ENCODE measurements around the gene ATP6V0B.
A peak's percentile ranks its signal among the peaks of the same experiment; 100 is the strongest.

Gene ATP6V0B

DNA sequence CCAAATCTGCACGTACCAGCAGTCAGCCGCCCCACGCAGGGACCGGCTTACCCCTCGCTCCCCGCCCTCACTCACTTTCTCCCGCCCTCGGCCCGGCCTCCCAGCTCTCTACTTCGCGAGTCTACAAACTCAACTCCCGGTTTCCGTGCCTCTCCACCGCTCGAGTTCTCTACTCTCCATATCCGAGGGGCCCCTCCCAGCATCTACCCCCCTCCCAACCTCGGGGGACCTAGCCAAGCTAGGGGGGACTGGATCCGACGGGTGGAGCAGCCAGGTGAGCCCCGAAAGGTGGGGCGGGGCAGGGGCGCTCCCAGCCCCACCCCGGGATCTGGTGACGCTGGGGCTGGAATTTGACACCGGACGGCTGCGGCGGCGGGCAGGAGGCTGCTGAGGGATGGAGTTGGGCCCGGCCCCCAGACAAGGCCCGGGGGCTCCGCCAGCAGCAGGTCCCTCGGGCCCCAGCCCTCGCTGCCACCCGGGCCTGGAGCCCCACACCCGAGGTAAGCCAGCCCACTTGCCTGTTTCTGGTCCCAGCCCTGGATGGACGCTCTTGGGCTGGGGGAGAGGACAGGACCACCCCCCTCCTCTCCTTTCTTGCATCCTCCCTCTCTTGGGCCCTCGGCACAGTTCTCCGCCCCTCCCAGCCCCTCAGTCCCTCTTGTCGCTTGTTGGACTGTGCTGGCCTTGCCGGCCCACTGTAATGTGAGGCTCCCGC is 41.2 kb upstream of the ATP6V0B start, which contains the start of gene ARTN:
TSS of gene ARTN (plus strand) at position 416 of the 715 bp plus-strand sequence. CDS start 1,856 bp downstream, outside the sequence.
- DNase-seq (ENCODE audit: low read depth), result no peak
- TF ChIP-seq, protein P1, sequence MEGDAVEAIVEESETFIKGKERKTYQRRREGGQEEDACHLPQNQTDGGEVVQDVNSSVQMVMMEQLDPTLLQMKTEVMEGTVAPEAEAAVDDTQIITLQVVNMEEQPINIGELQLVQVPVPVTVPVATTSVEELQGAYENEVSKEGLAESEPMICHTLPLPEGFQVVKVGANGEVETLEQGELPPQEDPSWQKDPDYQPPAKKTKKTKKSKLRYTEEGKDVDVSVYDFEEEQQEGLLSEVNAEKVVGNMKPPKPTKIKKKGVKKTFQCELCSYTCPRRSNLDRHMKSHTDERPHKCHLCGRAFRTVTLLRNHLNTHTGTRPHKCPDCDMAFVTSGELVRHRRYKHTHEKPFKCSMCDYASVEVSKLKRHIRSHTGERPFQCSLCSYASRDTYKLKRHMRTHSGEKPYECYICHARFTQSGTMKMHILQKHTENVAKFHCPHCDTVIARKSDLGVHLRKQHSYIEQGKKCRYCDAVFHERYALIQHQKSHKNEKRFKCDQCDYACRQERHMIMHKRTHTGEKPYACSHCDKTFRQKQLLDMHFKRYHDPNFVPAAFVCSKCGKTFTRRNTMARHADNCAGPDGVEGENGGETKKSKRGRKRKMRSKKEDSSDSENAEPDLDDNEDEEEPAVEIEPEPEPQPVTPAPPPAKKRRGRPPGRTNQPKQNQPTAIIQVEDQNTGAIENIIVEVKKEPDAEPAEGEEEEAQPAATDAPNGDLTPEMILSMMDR (conservative IDR thresholded peaks at IDR 0.05; ENCODE audit: low read length), result no peak
- peak within 1 kb of the TSS; percentile 55 for H3K4me3 ChIP-seq (ENCODE audit: low read length)

DNA sequence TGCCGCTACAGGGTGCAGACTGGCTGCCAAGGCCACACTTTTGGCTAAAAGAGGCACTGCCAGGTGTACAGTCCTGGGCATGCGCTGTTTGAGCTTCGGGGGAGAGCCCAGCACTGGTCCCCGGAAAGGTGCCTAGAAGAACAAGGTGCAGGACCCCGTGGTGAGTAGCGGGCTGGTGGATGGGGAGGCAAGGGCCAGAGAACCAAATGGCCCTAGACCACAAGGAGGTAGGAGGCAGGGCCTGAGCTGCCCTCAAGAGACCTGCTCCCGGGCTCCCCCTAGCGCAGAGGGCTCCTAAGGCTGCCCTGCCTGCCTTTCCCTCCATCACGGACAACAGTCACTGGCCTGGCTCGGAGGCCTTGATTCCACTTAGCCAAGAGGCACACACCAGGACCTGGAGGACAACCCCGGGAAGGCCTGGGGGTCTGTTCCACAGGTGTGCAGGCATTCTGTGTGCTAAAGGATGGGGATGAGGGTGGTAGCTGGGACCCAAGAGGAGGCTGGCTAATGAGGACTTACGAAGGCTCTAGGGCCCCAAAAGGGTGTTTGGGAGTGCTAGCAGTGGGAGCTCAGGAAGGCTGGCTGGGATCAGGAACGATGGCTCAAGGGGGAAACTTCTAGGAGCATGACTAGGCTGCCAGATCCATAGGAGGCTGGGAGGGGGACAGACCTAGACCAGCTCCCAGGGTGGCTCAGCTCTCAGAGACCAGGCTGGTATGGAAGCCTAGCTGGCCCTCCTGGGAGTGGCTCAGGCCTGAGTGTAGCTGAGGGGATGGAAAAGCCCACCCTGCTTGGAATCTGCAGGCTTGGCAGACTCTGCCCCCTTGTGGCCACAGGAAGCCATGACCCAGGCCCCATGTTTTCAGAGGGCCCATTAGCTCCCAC is 40.4 kb upstream of the ATP6V0B start:
- TF ChIP-seq, protein P1 (conservative IDR thresholded peaks at IDR 0.05; ENCODE audit: low read length), result peak; percentile 87
- peak; percentile 51 for DNase-seq (ENCODE audit: low read depth)
- H3K4me3 ChIP-seq (ENCODE audit: low read length), result peak overlapping the region; percentile 55

DNA sequence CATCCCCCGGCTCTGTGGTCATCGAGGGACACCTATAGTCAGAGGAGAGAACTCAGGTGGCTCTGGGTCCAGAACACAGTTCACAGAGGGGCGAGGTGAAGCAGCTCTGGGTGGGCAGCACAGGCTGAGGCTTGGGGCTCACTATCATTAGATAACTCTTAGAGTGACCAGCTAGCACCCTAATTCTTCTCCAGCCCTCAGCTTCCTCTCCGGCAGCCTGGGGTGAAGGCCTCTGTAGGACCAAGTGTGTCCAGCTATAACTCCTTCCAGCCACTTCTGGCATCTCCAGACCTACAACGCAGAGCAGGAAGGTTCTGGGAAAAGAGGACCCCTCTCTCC is 39.8 kb upstream of the ATP6V0B start:
- TF ChIP-seq, protein P1 (conservative IDR thresholded peaks at IDR 0.05; ENCODE audit: low read length), result no peak
- DNase-seq (ENCODE audit: low read depth), result no peak
- H3K4me3 ChIP-seq (ENCODE audit: low read length), result no peak overlapping the region

DNA sequence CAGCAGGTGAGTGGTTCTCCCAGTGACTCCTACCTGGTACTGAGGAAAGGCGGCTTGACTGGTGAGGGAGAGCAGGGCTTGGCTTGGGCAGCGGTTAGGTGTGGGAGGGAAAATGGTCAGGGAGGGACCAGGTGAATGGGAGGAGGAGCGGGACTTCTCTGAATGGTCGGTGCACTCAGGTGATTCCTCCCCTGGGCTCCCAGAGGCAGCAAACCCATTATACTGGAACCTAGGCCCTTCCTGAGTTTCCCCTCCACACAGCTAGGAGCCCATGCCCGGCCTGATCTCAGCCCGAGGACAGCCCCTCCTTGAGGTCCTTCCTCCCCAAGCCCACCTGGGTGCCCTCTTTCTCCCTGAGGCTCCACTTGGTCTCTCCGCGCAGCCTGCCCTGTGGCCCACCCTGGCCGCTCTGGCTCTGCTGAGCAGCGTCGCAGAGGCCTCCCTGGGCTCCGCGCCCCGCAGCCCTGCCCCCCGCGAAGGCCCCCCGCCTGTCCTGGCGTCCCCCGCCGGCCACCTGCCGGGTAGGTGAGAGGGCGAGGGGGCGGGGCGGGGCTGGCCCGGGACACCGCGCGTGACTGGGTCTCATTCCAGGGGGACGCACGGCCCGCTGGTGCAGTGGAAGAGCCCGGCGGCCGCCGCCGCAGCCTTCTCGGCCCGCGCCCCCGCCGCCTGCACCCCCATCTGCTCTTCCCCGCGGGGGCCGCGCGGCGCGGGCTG is 38.9 kb upstream of the ATP6V0B start:
- no peak for DNase-seq (ENCODE audit: low read depth)
- TF ChIP-seq, protein P1 (conservative IDR thresholded peaks at IDR 0.05; ENCODE audit: low read length), result no peak
- H3K4me3 ChIP-seq (ENCODE audit: low read length), result no peak overlapping the region

DNA sequence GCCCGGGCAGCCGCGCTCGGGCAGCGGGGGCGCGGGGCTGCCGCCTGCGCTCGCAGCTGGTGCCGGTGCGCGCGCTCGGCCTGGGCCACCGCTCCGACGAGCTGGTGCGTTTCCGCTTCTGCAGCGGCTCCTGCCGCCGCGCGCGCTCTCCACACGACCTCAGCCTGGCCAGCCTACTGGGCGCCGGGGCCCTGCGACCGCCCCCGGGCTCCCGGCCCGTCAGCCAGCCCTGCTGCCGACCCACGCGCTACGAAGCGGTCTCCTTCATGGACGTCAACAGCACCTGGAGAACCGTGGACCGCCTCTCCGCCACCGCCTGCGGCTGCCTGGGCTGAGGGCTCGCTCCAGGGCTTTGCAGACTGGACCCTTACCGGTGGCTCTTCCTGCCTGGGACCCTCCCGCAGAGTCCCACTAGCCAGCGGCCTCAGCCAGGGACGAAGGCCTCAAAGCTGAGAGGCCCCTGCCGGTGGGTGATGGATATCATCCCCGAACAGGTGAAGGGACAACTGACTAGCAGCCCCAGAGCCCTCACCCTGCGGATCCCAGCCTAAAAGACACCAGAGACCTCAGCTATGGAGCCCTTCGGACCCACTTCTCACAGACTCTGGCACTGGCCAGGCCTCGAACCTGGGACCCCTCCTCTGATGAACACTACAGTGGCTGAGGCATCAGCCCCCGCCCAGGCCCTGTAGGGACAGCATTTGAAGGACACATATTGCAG is 38.2 kb upstream of the ATP6V0B start:
- DNase-seq (ENCODE audit: low read depth), result no peak
- no peak overlapping the region; the same call in 1 of the 2 replicates for H3K4me3 ChIP-seq (ENCODE audit: low read length)
- TF ChIP-seq, protein P1 (conservative IDR thresholded peaks at IDR 0.05; ENCODE audit: low read length), result no peak

DNA sequence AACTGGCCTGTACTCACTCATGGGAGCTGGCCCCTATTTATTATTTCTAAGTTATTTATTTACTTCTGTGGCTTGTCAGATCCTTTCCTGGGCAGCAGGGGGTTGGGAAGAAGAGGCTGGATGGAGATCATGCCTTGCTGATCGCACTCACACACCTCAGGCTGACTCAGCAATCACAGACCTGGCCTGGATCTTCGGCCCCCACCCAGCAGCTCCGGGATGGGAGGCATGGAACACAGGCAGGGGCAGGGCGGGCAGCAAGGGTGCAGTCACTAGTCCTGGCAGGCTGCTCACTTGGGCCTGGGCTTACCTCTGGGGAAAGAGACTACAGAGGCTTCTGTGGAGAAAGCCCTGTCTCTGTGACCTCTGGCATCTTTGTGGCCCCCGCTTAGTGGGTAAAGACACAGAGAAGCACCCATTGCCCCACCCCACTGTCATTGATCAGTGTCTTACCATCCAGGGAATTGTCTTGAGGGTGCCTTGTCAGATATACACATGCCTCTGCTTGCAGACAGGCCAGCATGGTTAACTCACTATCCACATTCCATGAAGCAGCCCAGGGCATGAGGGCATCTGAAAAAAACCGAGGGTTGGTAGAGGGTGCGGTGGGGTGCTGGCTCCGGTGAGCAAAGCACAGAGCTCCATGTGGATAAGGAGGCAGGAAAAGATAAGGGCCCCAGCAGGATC is 37.4 kb upstream of the ATP6V0B start:
- TF ChIP-seq, protein P1 (conservative IDR thresholded peaks at IDR 0.05; ENCODE audit: low read length), result no peak
- no peak overlapping the region for H3K4me3 ChIP-seq (ENCODE audit: low read length)
- no peak for DNase-seq (ENCODE audit: low read depth)

Measured in AG10803 (cell line).